HS-27A (cell line): Measurements from ENCODE around the gene PLEKHA1.

Experiments used
- DNase-seq: peaks from one replicate; pipeline ENCODE4 v3.0.0-alpha.2; 2012; ENCODE audit warnings: low read depth, missing footprints

Gene PLEKHA1

DNA sequence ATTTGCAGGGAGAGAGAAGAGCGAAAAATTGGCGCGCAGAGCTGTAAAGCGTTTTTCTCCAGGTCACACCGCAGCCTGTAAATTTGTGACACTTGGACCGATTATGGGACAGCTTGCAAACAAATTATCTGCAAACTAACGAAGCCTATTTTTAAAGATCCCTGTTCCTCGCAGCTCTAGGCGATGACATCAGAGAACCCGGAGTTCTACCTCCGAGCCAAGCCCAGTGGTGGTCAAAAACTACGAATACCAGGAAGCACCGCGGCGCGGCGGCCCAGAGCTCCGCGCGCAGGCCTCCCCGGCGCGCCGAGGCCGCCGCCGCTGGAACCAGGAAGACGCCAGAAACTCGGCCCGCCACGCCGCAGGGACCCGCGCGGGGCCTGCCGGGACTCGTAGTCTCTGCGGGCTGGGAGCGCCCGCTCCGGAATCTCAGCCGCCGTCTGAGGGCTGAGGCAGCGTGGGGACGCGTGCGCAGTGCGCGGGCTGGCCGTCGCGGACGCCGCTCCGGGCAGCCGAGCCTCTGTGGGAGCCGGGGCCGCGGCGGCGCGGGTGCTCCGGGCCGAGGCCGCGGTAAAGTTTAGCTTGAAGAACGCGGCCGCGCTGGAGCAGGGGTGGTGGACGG is at the start of gene PLEKHA1:
PLEKHA1 (plus strand) TSS at position 472 of the 622 bp plus-strand sequence. CDS start 18,493 bp downstream, outside the sequence.
- DNase-seq, result peak; percentile 50

DNA sequence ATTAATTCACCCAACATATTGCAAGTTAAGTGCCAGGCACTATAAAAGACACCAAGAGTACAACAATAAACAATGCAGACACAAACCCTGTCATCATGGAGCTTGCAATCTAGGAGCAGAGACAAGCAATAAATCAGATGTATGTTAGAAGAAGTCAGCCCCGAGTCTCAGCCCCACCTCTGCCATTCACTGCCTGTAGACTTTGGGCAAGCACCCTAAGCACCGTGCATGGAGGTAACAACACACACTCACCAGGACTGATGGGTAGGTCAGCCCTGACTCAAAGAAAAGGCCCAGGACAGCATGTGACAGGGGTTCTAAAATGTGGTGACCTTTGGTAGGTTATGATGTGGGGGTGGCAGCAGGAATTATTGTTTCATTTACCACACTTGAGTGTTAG is 49.3 kb upstream of the PLEKHA1 start:
- DNase-seq, result no peak

DNA sequence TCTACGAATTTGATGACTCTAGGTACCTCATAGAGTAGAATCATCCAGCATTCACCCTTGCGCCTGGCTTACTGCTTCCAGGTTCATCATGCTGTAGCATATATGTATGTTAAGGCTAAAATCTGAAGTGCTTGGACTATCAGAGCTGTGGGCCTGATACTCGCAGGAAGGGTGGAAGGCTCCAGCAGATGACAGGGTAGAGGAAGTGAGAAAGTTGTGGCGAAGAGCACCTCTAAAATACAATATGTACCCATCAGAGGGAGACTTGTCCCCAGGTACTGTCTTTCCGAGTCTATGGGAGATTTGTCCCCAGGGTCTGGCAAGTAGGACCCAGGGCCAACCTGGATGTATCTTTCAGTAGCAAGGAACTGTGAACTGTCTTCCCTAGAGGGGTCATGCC is 48.1 kb upstream of the PLEKHA1 start:
- no peak for DNase-seq

- no peak for DNase-seq
Measured at GRCh38 chr10:122326806-122327205, 47.7 kb upstream of the PLEKHA1 start.

DNA sequence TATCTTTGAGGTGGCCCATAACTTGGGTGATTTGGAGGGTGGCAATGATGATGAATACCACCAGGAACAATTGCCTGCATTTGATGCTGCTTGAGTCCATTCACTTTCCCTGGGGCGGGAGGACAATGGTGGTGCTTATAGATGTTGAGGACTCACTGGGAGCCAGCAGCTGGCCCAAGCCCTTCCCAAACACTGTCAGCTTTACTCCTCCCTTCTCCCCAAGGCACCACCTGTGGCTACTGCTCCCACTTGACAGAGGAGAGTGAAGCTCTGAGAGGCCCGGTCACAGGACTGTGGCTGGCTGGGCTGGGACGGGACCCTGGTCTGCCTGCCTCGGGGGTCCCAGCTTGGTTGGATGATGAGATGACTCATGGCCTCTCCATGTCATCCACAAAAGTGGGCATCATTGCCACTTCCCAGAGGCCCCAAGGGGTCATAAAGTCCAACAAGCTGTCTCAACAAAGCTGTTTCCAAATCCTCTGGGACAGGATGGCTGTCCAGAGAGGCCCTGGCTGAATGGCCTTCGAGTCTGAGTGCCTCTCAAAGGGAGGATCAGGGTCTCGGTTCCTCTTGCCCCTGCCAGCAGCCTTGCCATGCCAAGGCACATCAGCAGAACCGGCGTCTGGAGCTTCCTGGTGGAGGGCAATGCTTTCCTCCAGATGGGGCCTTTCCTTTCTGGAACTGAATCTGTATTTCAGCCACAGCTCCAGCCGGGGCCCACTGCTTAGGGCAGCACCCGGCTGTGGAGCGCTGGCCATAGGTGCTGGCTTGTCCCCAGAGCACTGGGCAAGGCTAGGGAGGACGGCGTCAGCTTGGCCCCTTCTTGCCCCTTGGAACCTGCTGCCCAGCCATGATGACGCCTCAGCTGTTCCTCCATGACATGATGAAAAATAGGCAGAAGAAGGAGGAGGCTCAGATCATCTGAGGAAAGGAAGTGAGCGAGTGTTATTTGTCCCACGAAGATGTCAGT is 47.0 kb upstream of the PLEKHA1 start:
- no peak for DNase-seq

GRCh38 chr10:122328676-122329075 is 45.8 kb upstream of the PLEKHA1 start:
- DNase-seq, result no peak

DNA sequence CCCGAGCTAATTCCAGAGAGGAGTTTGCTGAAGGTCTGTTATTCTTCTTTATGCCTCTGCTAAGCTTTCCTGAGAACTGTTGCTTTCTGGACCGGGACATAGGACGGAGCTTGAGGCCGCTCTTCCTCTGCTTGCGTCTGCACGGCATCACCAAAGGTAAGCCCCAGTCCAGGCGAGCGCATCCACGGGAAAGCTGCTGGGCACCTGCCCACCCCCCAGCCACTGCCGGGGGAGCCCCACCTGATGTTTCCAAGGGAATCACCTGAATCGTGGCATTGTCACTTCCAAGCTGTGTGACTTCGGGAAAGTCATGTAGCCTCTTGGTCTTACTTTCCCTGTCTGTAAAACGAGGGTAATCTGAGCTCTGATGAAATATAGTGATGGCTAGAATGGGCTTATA is 45.1 kb upstream of the PLEKHA1 start:
- no peak for DNase-seq

DNA sequence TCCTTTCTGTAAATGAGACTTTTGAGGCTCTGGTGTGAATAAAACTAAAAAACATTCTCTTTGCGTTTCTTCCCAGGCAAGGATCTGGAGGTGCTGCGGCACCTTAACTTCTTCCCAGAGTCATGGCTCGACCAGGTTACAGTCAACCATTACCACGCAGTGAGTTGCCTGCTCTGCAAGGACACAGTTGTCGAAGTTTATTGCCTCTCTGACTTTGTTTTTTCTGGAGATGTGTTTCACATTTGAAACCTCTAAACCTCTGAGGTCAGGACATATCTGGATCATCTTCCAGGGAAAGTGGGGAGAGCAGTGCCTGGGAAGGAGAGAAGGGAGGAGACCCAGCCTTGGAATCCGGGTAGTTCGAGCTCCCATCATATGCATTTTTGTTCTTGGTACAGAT is 43.4 kb upstream of the PLEKHA1 start:
- DNase-seq, result no peak

GRCh38 chr10:122331615-122332446 is 42.7 kb upstream of the PLEKHA1 start:
- no peak for DNase-seq

- DNase-seq, result no peak
Measured at GRCh38 chr10:122333037-122333436, 41.5 kb upstream of the PLEKHA1 start.

GRCh38 chr10:122336332-122336731 is 38.2 kb upstream of the PLEKHA1 start:
- no peak for DNase-seq

DNA sequence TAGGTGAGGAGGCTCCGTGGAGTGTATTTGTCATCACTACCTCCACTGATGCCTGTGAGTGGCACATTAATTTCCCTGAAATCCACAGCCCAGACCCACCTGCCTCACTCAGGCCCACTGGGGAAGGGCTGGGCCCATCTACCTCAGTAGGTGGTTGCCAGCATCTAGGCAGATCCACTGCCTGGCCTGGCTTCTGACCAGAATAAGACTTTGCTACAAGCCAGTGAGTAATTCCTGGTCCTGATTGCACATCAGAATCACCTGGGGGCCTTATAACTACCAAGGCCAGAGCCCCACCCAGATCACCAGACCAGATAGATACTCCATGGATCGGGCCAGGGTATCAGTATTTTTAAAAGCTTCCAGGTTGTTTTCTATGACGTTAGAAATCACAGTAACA is 37.5 kb upstream of the PLEKHA1 start:
- DNase-seq, result no peak

- no peak for DNase-seq
Measured at GRCh38 chr10:122338609-122339441, 35.7 kb upstream of the PLEKHA1 start.

DNA sequence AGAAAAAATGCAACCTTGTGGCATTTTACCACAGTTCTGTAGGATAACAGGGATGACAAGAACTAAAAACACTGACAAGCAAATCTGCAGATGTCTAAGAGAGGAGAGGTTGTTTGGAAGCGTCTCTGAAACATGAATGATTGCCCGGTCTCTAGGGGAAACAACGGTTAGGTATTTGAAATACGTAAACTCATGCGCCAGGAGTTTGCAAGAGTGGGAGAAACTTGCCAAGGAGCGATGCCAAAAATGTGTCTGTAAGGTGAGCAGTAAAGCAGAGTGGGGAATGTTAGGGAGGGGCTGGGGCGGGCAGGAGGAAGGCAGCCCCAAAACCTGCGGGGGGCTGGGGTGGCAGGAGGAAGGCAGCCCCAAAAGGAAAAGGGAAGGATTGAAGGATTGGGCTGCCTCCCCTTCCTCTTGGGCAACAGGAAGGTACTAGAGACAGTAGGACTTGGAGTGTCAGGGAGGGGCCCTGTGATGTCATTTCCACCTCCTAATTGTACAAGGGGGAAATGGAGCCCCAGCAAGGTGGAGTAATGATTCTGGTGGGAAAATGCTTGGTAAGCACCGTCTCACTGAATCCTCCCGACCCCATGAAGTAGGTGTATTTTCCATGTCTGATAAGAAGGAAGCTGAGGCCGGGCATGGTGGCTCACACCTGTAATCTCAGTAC is 33.2 kb upstream of the PLEKHA1 start:
- no peak for DNase-seq

DNA sequence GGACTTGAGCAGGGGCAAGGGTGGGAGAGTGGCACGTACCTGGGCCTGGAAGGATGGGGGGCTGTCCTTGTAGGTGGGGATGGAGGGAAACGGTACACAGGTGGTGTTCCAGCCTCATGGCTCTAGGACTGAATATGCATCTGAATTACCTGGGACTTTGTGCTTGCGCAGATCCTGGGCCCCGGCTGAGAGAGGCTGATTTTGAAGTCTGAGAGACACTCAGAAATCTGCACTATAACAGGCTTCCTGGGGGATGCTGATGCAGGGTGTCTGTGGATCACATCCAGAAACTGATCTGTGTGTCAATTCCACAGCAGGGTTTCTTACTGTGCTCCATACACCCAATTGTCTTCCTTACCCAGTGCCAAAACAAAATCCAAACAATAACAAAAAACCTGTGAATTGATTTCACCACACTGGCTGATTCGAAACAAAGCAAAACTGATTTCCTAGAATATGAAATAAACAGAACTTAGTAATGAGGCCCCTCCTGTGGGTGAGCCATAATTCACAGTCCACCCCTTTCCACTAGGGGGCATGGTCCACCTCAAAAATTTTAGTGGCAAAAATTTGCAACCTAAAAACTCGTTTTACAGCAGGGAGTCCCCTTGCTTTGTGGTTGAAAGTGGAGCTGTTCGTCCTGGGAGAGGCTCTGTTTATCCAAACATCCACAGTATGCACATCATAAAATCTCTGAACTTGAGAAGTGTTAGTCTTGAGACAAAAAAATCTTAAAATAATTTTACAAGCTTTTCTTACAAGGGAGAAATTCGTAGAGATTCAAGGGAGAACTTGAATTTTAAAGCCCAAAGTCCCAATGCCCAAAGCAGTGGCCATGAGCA is 32.0 kb upstream of the PLEKHA1 start:
- peak; percentile 2 for DNase-seq

DNA sequence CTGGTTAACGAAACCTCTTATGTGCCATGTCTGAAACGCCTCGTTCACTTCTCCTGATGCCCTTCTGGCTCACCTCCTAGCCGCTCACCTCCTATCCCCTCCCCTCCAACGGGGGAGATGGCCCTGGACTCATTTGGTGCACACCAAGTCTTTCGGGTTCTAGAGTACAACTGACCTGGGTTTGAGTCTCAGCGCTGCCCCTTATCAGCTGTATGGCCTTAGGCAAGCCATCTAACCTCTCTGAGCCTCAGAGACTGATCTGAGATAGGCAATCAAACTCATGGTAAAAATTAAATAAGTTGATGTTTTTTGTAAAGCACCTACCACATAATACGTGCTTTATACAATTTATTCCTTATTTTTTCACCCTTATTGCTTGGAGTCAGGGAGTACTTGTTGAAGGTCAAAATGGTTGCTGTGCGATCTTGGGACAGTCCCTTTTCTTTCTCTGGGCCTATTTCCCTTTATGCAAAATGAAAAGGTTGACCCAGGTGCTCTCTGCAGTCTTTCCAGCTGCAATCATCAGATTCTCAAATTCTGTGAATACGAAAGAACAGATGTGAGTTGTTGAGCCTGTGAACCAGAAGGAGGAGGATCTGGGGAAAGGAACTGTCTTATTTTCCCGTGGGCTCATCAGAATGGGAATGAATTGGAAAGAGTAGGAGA is 31.2 kb upstream of the PLEKHA1 start:
- DNase-seq, result no peak

DNA sequence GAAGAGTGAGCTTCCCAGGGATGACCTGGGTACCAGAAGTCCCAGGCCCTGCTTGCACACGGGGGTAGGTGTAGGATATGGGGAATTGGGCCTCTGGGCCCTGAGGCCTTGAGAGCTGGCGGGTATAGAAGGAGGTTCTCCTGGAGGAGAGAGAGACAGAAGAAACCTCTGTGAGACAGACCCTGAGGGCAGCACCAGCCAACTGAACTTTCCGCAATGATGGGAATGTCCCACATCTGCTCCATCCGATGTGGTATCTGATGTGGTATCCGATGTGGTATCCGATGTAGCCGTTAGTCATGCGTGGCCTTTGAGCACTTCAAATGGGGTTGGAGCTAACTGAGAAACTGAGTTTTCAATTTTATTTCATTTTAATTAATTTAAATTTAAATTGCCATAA is 30.6 kb upstream of the PLEKHA1 start:
- no peak for DNase-seq

GRCh38 chr10:122344741-122345258 is 29.7 kb upstream of the PLEKHA1 start:
- no peak for DNase-seq

DNA sequence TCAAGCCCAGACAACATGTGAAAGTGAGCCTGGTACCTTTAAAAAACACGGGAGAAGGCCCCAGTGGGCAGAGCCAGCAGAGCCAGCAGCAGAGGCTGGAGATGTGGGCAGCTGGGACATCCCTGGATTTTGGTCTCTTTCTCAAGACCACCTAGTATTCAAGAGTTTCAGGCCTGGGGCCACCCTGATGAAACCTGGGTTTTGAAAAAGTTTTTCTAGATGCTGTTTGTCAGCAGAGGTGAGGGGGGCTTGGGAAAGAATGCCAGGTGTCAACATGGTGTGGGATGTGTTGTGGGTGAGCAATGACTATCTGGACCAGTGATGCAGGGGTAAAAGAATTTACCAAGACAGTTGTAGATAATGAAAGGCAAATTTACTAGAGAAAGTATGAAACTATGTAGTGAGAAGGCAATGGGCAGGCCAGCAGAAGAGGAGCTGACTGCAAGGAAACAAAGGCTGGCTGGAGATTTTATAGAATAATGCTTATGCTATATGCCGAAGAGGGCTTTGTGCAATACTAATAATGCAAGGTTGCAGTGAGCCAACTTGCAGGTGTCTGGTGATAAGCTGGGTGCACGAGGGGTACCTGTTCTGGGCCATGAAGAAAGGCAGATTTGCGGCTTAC is 28.1 kb upstream of the PLEKHA1 start:
- DNase-seq, result no peak
